22Rv1 (cell line): Measurements from ENCODE around the gene PPP2R2B.

ENCODE experiments used
- ZFX ChIP-seq: fragments of 450-650 bp; IDR thresholded peaks from 2 replicates; pipeline ENCODE4 v1.6.1; 2017; ENCODE audit warnings: antibody characterized with exemption, borderline replicate concordance
- TF ChIP-seq, protein P1 (sequence below): fragments of 450-650 bp; IDR thresholded peaks from 2 replicates; pipeline ENCODE4 v1.5.1; 2017; ENCODE audit warnings: mild to moderate bottlenecking

DNA sequence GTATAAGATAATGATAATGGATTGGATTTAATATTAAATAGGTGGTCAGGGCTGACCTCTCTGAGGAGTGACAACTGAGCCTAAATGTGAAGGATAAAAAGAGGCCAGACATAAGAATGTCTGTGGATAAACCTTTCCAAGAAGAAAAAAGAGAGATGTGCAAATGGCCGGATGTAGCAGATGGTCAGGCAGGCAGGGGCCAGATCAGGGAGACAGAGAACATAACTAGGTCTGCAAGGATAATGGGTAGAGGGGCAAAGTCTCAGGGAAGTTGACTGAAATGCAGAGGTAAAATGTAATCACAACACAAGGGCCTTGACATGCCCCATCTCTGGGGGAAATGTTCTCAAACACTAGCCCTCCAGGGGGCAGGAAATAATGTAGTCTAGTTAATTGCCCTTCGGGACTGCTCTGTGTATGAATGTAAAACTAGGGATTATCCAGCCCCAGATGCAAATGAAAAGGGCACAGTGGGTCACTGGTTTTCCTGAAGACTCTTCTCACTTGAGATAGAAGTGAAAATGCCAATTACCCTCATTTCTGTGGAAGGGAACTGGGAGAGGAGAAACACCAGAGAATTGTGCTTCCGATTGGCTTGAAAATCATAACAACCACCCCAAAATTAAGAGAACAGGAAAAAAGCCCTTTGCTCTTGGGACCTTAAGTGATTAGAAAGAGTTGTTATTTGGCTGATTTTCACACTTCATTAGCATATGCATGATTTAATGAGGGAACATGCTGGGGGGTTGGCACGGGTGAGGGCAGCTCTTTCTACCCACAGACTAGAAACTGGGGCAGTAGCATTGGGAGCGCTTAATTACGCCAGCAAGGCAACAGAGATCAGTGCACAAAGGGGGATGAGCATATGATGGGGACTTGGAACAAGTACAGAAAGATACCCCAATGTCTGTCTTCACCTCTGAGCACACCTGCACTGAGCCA lies 88.6 kb downstream of the PPP2R2B start:
- TF ChIP-seq, protein P1, sequence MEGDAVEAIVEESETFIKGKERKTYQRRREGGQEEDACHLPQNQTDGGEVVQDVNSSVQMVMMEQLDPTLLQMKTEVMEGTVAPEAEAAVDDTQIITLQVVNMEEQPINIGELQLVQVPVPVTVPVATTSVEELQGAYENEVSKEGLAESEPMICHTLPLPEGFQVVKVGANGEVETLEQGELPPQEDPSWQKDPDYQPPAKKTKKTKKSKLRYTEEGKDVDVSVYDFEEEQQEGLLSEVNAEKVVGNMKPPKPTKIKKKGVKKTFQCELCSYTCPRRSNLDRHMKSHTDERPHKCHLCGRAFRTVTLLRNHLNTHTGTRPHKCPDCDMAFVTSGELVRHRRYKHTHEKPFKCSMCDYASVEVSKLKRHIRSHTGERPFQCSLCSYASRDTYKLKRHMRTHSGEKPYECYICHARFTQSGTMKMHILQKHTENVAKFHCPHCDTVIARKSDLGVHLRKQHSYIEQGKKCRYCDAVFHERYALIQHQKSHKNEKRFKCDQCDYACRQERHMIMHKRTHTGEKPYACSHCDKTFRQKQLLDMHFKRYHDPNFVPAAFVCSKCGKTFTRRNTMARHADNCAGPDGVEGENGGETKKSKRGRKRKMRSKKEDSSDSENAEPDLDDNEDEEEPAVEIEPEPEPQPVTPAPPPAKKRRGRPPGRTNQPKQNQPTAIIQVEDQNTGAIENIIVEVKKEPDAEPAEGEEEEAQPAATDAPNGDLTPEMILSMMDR: no peak
- TF ChIP-seq ZFX: no peak
